Vagina (tissue), 2 donors: ENCODE data around the gene VPS51.

Experiments used
- CTCF ChIP-seq, 3 experiments: fragments of 450-650 bp in 2 of 3; fragments of 200-600 bp in 1 of 3; sonication (generic) in 1 of 3; IDR thresholded peaks; one replicate each; pipeline ENCODE4 v1.5.1; 2017 to 2019; ENCODE audit warnings: antibody characterized with exemption in 3 of 3, mild to moderate bottlenecking in 2 of 3, moderate library complexity in 2 of 3
- POLR2AphosphoS5 ChIP-seq, 2 donors: sonication (generic); formaldehyde crosslinking; IDR thresholded peaks; one replicate each; pipeline ENCODE4 v1.9.0; 2017; ENCODE audit warnings: antibody characterized with exemption in 2 of 2, mild to moderate bottlenecking in 2 of 2, low read depth in 1 of 2; ENCODE audit not compliant: insufficient read depth in 1 of 2

GRCh38 chr11:65115361-65116082, 19.5 kb downstream of the VPS51 start:
- no peak for TF ChIP-seq CTCF (IDR thresholded peaks at IDR 0.05)
- TF ChIP-seq POLR2AphosphoS5 (IDR thresholded peaks at IDR 0.05; ENCODE audit: insufficient read depth in 1 of 2, low read depth in 1 of 2), result no peak
